H7 (cell line): Measurements from ENCODE around the gene SUCLA2. TPM values are rescaled to one million over a fixed set of nuclear protein-coding genes. Genes with fewer than 3 reads are reported as not detected.
A peak's percentile ranks its signal among the peaks of the same experiment; 100 is the strongest.
"Not testable (repeated sequence)": the region's sequence is repeated elsewhere in the genome, so short reads cannot be mapped to it uniquely, and the experiment has no call there.

Source experiments
- DNase-seq: peaks from one replicate; pipeline ENCODE4 v3.0.0; 2012
- H3K27me3 ChIP-seq: 2 replicates; pipeline ENCODE4 v1.6.0; 2011; ENCODE audit warnings: mild to moderate bottlenecking, low read length; ENCODE audit not compliant: control insufficient read depth, insufficient read depth
- H3K36me3 ChIP-seq: replicated peaks from 2 replicates; pipeline ENCODE4 v1.5.1; 2011; ENCODE audit warnings: low read length; ENCODE audit not compliant: control insufficient read depth, insufficient read depth
- H3K4me3 ChIP-seq: 2 replicates; pipeline ENCODE4 v1.5.1; 2011; ENCODE audit warnings: low read depth, mild to moderate bottlenecking, control low read depth, low read length, moderate library complexity; ENCODE audit not compliant: insufficient read depth
- total RNA-seq: library from RNA; depleted of rRNA; stranded (reverse); fragments of >200 nt; shearing (Covaris generic); gene quantifications from 2 replicates; pipeline ENCODE4 v1.2.3, GENCODE V29; 2014

The SUCLA2 gene
- total RNA-seq, 1 experiment from 2014 or later = 92.0 TPM

DNA sequence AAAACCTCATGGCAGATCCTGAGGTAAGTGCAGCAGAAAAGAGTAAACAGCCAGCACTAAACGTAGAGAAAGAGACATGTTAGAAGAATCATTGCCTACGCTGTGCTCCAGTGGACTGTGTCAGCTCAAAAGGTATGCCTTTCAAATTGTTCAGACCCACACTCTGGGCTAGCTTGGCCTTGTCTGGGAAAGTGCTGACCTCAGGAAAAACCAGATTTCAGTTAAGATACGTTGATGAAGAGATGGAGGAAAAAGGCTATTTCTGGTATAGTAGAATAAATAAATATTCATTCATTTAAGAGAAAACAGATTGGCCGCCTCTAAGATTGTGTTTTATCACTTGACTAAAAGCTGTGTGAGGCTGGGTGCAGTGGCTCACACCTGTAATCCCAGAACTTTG is 9.6 kb upstream of the SUCLA2 start:
- no peak for DNase-seq
- H3K4me3 ChIP-seq = no peak overlapping the region
- no peaks in the 10 kb centered on the region for H3K27me3 ChIP-seq
- H3K36me3 ChIP-seq = no peaks in the 10 kb centered on the region

DNA sequence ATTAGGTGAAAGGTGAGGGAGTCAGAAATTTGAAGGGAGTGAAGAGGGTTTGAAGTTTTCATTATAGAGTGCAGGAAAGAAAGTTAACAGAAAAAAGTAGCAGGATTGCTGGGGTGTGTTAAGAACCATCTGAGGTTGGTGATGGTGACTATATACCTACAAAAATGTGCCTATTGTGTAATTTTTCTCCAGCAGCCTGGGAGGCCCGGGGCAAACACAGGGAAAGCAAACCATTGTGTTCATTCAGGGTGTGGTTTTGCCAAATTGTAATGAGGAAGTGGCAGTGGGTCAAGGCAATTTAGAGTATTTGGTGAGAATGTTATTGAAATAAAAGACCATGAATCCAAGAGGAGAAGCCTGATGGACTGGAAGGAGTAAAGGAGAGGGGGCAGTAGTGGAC is 8.2 kb upstream of the SUCLA2 start:
- Histone ChIP-seq H3K27me3 (no peaks in the 10 kb centered on the region), H3K36me3 (no peaks in the 10 kb centered on the region), H3K4me3 (no peak overlapping the region)
- DNase-seq = no peak

DNA sequence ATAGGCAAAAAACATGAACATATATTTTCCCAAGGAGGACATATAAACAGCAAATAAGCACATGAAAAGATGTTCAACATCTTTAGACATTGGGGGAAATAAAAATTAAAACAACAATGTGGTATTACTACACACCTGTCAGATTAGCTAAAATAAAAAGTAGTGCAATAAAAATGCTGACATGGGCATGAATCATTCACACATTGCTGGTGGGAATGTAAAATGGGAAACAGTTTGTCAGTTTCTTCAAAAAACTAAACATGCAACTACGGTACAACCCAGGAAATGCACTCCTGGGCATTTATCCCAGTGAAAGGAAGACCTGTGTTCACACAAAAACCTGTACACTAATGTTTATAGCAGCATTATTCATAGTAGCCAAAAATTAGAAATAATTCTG is 5.3 kb upstream of the SUCLA2 start:
- no peak for DNase-seq
- H3K27me3 ChIP-seq = no peaks in the 10 kb centered on the region
- H3K4me3 ChIP-seq = no peak overlapping the region
- no peaks in the 10 kb centered on the region for H3K36me3 ChIP-seq

DNA sequence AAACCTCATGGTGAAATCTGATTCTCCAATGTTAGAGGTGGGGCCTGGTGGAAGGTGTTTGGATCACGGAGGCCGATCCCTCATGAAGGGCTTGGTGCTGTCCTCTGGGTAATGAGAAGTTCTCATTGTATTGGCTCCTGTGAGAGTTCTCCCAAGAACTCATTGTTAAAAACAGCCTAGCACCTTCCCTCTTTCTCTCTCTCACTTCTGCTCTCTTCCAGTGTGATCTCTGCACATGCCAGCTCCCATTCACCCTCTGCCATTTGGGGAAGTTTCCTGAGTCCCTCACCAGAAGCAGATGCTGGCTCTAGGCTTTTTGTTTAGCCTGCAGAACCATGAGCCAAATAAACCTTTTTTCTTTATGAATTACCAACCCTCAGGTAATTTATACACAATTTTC is 3.1 kb upstream of the SUCLA2 start:
- DNase-seq = no peak
- H3K36me3 ChIP-seq = no peaks in the 10 kb centered on the region
- H3K4me3 ChIP-seq = no peak overlapping the region
- H3K27me3 ChIP-seq = no peaks in the 10 kb centered on the region

DNA sequence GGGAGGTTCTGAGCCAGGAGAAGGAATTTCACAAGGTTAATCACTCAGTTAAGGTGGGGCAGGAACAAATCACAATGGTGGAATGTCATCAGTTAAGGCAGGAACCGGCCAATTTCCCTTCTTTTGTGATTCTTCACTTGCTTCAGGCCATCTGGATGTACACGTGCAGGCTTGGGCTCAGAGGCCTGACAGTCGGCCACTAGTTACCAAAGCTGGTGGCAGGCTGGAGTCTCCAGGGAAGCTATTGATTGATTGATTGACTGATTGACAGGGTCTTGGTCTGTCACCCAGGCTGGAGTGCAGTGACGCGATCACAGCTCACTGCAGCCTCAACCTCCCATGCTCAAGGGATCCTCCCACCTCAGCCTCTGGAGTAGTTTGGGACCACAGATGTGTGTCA is 926 bp upstream of the SUCLA2 start:
- H3K4me3 ChIP-seq, H3K27me3 ChIP-seq, DNase-seq, H3K36me3 ChIP-seq: not testable (repeated sequence)

DNA sequence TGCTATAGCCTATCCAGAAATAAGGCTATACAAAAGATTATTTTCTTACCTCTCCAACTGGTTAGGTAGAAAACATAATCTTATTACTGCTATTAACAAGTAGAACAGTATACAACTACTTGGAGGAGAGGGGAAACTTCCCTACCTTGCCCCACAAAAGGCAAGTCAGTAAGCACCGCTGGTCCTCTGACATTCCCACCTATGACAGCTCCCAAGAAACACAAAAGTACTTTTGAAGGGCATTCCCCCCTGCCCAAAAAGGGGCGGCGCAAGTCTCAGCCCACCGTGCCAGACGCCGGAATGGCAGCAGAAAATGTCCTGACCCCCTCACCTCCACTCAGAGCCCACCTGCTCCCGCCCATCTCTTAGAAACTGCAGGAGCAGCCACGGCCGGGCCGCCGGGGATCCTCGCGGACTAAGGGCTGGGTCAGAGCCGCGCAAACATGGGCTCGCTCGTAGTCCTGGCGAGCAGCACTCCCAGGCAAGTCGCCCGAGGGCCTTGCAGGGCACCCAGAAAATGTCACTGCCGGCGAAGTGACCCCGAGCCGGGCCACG is 437 bp downstream of the SUCLA2 start:
- Histone ChIP-seq H3K4me3 (peak overlapping the region; percentile 95), H3K36me3 (no peaks in the 10 kb centered on the region), H3K27me3 (no peaks in the 10 kb centered on the region)
- peak; percentile 69 for DNase-seq

DNA sequence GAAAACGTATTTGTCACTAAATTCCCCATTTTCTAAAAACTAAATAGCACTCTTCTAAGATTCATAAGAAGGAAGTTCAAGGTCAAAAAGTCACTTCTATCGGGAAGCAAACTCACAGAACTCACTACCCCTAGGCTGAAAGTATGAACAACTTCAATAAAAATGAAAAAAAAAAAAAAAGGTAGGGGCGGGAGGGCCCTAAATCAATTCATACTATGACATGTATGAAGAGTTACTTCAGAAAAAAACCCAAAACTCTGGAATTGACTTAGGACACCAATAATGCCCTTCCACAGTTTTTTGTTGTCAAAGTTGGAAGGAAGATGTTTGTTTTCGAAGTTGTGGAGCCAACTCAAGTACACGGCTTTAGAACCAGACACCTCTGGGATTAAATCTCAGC is 1.1 kb downstream of the SUCLA2 start:
- Histone ChIP-seq H3K36me3 (no peaks in the 10 kb centered on the region; the same call in 1 of the 2 replicates), H3K4me3 (peak overlapping the region; percentile 95; the same call in 1 of the 2 replicates), H3K27me3 (no peaks in the 10 kb centered on the region)
- DNase-seq = peak; percentile 8

DNA sequence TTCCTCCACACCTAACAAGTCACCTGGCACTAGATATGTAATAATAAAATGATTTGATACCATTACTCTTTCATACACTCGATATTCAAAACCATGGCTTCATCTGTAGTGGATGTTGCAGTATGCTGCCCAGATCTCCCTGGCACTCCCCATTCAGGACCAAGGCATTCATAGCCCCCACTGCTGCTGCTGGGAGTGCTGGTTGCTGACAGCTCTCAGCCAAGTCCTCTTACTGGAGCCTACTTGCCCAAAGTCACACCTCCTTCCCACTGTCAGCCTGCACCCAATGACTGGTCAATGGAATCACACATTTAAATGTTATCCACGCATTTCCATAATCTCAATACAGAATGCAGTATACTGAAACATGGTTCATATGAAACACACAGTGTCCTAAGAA is 3.7 kb downstream of the SUCLA2 start:
- no peak overlapping the region for H3K4me3 ChIP-seq
- H3K27me3 ChIP-seq = no peaks in the 10 kb centered on the region
- H3K36me3 ChIP-seq = peaks cover under 1% of the 10 kb centered on the region; the same call in 1 of the 2 replicates
- no peak for DNase-seq

DNA sequence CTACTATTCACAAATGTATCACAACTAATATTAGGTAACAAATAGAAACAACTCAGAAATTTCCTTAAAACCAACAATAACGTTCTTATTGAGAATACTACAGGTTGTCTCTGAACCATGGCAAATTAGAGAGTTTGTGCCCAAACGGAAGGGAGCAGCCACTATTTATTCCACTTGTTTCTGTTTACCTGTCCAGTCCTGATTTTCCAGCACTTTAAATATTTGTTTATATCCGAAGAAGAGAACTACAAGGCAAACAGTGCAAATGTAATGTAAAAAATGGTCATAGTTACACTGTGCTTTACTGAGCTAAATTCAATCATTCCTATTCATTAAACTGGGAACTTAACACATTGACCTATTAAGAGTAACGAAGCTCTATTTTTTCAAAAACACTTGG is 9.2 kb downstream of the SUCLA2 start:
- Histone ChIP-seq H3K27me3 (no peaks in the 10 kb centered on the region), H3K4me3 (no peak overlapping the region), H3K36me3 (peaks cover 1% of the 10 kb centered on the region; the same call in 1 of the 2 replicates)
- DNase-seq = no peak

DNA sequence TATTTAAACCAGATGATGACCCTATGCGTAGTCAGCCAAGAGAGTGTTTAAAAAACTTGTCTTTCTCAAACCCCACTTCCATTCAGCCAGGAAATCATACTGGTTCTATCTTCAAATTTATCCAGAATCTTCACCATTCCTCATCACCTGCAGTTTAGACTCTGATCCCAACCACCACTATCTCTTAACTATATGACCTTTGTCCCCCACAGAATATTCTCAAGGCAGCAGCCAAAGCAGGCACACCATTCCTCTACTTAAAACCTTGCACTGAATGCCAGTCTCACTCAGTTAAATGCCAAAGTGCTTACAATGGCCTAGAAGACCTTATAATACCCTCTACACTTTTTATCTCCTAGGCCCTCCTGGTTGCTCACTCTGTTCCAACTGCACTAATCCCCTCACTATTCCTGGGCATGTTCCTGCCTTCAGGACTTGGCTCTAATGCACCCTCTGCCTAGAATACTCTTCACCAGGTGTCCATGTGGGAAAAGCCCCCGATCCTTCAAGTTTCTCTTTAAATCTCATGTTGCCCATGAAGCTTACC is 10.1 kb downstream of the SUCLA2 start:
- Histone ChIP-seq H3K4me3 (no peak overlapping the region), H3K36me3 (peaks cover 1% of the 10 kb centered on the region; the same call in 1 of the 2 replicates), H3K27me3 (no peaks in the 10 kb centered on the region)
- no peak for DNase-seq

DNA sequence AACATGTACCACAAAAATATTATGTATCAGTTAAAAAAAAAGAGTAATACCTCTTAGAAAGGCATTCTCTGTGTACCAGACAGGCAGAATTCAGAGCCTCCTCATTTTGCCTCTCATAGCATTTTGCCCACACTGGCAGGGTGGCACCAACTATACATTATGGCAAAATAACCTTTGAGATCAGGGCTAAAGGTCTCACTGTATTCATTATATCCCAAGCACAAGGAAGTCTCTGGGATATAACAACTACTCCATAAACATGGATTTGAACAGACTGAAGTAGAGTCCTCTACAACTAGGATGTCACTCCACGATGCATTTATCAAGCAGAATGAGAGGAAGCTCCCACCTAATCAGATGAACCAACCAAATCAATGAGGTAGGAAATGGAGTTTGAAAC is 10.6 kb downstream of the SUCLA2 start:
- no peaks in the 10 kb centered on the region for H3K27me3 ChIP-seq
- H3K36me3 ChIP-seq = peaks cover 1% of the 10 kb centered on the region; the same call in 1 of the 2 replicates
- DNase-seq = no peak
- H3K4me3 ChIP-seq = no peak overlapping the region

DNA sequence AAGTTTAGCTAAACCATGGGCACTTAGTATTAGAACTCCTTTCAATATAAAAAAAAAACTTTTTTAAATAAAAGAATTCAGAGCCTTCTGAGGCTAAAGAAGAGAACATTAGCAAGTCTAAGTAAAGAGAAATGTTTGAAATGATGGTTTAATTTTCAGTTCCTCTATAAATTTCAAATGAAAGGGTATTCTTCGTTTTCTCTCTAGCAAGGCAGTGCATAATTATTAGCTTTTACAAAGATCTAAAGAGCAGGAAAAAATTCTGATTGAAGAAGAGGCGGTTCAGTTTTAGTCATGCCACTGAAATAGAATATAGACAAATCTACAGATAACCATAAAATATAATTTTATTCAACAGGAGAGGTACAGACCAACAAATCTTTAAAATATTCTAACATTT is 18.0 kb downstream of the SUCLA2 start:
- H3K4me3 ChIP-seq = no peak overlapping the region
- no peaks in the 10 kb centered on the region for H3K27me3 ChIP-seq
- no peaks in the 10 kb centered on the region for H3K36me3 ChIP-seq
- no peak for DNase-seq

DNA sequence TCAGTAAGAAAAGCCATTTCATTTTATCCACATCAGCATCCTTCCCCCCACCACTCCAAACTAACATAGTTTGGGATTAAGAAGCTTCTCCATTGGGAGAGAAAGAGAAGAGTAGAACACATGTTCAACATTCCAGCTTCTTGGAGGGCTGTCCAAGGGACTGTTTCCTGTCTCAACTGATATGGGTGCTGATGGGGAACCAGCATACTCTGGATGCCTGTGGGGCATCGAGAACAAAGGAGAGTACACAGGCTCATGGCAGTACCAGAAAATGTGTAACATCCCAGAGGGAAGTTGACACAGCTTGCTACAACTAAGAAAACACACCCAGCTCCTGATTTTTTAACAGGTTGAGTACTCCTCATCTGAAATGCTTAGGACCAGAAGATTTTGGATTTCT is 24.7 kb downstream of the SUCLA2 start:
- H3K36me3 ChIP-seq = no peaks in the 10 kb centered on the region
- H3K27me3 ChIP-seq = no peaks in the 10 kb centered on the region
- no peak for DNase-seq
- no peak overlapping the region for H3K4me3 ChIP-seq

DNA sequence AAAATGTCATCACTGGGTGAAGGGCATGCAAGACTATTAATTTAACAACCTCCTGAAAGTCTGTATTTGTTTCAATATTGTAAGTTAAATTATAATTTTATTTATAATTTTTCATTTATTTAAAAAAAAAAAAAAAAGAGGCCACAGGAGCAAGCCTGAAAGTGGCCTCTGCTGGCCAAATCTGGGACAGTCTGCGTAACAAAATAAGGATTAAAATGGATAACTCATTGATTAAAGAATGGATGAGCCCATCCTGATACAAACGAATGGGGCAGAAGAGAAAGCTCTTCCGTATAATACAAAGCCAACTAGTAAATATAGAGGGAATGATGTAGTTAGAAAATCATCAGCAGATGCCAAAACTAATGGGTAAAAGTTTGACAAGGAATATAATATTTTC is 36.2 kb downstream of the SUCLA2 start:
- H3K27me3 ChIP-seq = no peaks in the 10 kb centered on the region
- H3K4me3 ChIP-seq = no peak overlapping the region
- DNase-seq = no peak
- peaks cover 4% of the 10 kb centered on the region for H3K36me3 ChIP-seq

DNA sequence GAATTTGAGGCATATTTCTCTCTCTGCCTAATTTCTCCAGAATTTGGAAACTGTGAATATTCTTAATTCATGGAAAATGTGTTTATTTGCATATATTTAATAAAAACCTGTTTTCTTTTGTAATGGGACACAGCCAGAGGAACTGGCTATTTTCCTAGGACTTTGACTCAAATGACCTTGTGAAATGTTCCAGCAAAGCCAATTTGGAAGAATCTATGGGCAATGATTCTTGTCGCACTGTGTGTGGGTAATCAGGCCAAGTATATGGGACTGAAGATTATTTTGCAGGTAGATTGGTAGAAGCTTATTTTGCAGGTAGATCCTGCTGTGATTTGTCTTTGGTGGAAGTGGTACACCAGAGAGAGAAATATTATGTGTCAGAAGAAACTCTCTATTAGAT is 38.8 kb downstream of the SUCLA2 start:
- Histone ChIP-seq H3K36me3 (peaks cover 12% of the 10 kb centered on the region), H3K4me3 (no peak overlapping the region), H3K27me3 (no peaks in the 10 kb centered on the region)
- no peak for DNase-seq
